Measurements from ENCODE around the gene ZNF154. TPM values are rescaled to one million over a fixed set of nuclear protein-coding genes. Genes with fewer than 3 reads are reported as not detected.

The ZNF154 gene
- total RNA-seq, 6 donors from 2014 or later = 1.4 to 7.3 (median 2.4) TPM

DNA sequence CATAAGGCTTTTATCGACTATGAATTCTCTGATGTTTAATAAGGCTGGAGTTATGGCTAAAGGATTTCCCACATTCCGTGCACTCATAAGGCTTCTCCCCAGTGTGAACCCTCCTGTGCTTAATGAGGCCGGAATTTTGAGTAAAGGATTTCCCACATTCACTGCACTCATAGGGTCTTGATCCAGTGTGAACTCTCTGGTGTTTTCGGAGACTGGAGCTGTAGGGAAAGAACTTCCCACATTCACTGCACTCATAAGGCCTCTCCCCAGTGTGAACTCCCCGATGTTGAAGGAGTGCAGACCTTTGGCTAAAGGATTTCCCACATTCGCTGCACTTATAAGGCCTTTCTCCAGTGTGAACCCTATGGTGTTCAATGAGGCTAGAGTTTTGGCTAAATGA lies 7.4 kb downstream of the ZNF154 start:
- peaks cover 0 to 4% (median 0%) of the 10 kb centered on the region in 4 donors for H3K4me1 ChIP-seq
- peaks cover 0 to 29% (median 9%) of the 10 kb centered on the region in 4 donors for H3K36me3 ChIP-seq
- peaks cover 63 to 95% (median 86%) of the 10 kb centered on the region in 4 donors for H3K9me3 ChIP-seq
- no peak for ATAC-seq (ENCODE audit: low FRiP score in 2 of 2)
- DNase-seq = no peak
- TF ChIP-seq POLR2A (IDR thresholded peaks at IDR 0.05) = no peak
- TF ChIP-seq EP300 (IDR thresholded peaks at IDR 0.05) = no peak
- no peak for TF ChIP-seq POLR2AphosphoS5 (IDR thresholded peaks at IDR 0.05)
- TF ChIP-seq CTCF (IDR thresholded peaks at IDR 0.05) = no peak
- H3K27me3 ChIP-seq = no peaks in the 10 kb centered on the region
- H3K4me3 ChIP-seq = no peak overlapping the region
- 93 to 96% methylated on average over 6 of the region's 6 CpGs for WGBS, 2 donors
- H3K27ac ChIP-seq = no peak overlapping the region

DNA sequence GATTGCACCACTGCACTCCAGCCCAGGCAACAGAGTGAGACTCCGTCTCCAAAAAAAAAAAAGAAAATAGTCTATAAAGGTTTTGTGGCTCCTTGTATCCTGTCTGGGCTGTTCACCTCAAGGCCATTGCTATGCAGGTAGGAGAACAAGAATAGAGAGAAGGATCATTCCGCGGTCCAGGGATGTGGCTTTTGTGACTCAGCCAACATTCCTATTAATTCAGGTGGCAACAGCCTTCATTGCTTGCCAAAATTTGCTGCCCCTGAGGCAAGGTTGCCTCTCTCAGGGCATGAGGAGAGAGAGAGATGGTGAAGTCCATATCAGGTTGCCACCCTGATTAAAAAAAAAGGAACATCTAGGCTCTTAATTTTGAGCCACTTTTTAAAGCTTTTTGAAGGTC lies 19.3 kb downstream of the ZNF154 start:
- Histone ChIP-seq H3K4me1 (no peaks in the 10 kb centered on the region), H3K4me3 (no peak overlapping the region), H3K36me3 (peaks cover 5 to 37% (median 33%) of the 10 kb centered on the region in 4 donors), H3K27ac (no peak overlapping the region), H3K27me3 (no peaks in the 10 kb centered on the region), H3K9me3 (peaks cover 67 to 99% (median 97%) of the 10 kb centered on the region in 4 donors)
- DNase-seq (no peak), ATAC-seq (ENCODE audit: low FRiP score in 2 of 2) (no peak)
- no peak for TF ChIP-seq POLR2AphosphoS5 (IDR thresholded peaks at IDR 0.05)
- no peak for TF ChIP-seq CTCF (IDR thresholded peaks at IDR 0.05)
- no peak for TF ChIP-seq POLR2A (IDR thresholded peaks at IDR 0.05)
- no peak for TF ChIP-seq EP300 (IDR thresholded peaks at IDR 0.05)
- WGBS, 2 donors = 95 to 96% methylated on average over 3 of the region's 3 CpGs

DNA sequence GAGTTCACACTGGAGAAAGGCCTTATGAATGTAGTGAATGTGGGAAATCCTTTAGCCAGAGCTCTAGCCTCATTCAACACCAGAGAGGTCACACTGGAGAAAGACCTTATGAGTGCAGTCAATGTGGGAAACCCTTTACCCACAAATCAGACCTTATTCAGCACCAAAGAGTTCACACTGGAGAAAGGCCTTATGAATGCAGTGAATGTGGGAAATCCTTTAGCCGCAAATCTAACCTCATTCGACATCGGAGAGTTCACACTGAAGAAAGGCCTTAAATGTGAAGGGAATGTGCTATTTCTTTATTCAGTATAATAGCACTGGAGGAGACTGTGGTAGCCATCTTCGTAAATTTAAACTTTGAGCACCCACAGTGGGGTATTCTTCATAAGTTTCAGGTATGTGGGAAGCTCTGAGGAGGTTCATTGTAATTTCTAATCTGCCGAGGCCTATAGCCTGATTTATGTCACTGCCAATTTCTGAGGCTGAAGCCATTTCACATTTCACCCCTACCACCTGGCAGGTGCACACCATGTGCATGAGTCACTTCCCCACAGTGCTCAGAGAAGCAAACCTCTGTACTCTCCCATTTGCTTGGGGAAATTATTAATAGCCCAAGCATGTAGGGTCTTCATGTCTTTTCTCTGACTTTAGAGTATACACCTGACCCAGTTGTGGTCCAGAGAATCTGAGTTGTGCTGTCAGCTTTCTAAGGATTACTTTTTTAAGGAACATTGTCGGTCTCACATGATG lies 20.8 kb downstream of the ZNF154 start:
- Histone ChIP-seq H3K4me3 (no peak overlapping the region), H3K9me3 (peaks cover 69 to 99% (median 98%) of the 10 kb centered on the region in 4 donors), H3K27ac (no peak overlapping the region), H3K36me3 (peaks cover 5 to 47% (median 36%) of the 10 kb centered on the region in 4 donors), H3K4me1 (peaks cover 0 to 6% (median 1%) of the 10 kb centered on the region in 4 donors), H3K27me3 (no peaks in the 10 kb centered on the region)
- ATAC-seq (ENCODE audit: low FRiP score in 2 of 2) (no peak), DNase-seq (no peak)
- TF ChIP-seq POLR2AphosphoS5 (IDR thresholded peaks at IDR 0.05) (no peak), CTCF (IDR thresholded peaks at IDR 0.05) (no peak), POLR2A (IDR thresholded peaks at IDR 0.05) (no peak), EP300 (IDR thresholded peaks at IDR 0.05) (no peak)
- 92 to 93% methylated on average over 6 of the region's 6 CpGs for WGBS, 2 donors

GRCh38 chr19:57687363-57688010 lies 21.5 kb downstream of the ZNF154 start:
- DNase-seq = no peak
- Histone ChIP-seq H3K27ac (no peak overlapping the region), H3K9me3 (peaks cover 69 to 98% (median 94%) of the 10 kb centered on the region in 4 donors), H3K4me3 (no peak overlapping the region), H3K4me1 (peaks cover 5 to 13% (median 8%) of the 10 kb centered on the region in 4 donors), H3K27me3 (no peaks in the 10 kb centered on the region), H3K36me3 (peaks cover 5 to 47% (median 36%) of the 10 kb centered on the region in 4 donors)
- 93 to 99% methylated on average over 12 of the region's 12 CpGs for WGBS, 2 donors
- no peak for ATAC-seq (ENCODE audit: low FRiP score in 2 of 2)
- TF ChIP-seq EP300 (IDR thresholded peaks at IDR 0.05) = no peak
- TF ChIP-seq POLR2AphosphoS5 (IDR thresholded peaks at IDR 0.05) = no peak
- no peak for TF ChIP-seq POLR2A (IDR thresholded peaks at IDR 0.05)
- TF ChIP-seq CTCF (IDR thresholded peaks at IDR 0.05) = no peak

Data from upper lobe of left lung (tissue), 6 donors.